Ishikawa (cell line): Measurements from ENCODE around the gene PAX2.

Experiments
- CEBPB ChIP-seq: IDR thresholded peaks from 2 replicates; pipeline ENCODE4 v1.6.1; 2012
- CREB1 ChIP-seq: IDR thresholded peaks from 2 replicates; pipeline ENCODE4 v1.6.1; 2012; ENCODE audit warnings: low read depth
- EGR1 ChIP-seq: IDR thresholded peaks from 2 replicates; pipeline ENCODE4 v1.6.1; 2012
- EP300 ChIP-seq: IDR thresholded peaks from 2 replicates; pipeline ENCODE4 v1.6.1; 2012; ENCODE audit warnings: borderline replicate concordance
- FOXM1 ChIP-seq: IDR thresholded peaks from 2 replicates; pipeline ENCODE4 v1.6.1; 2012; ENCODE audit warnings: low read depth, borderline replicate concordance
- NFIC ChIP-seq: IDR thresholded peaks from 2 replicates; pipeline ENCODE4 v1.6.1; 2012
- RAD21 ChIP-seq: IDR thresholded peaks from 2 replicates; pipeline ENCODE4 v1.6.1; 2012; ENCODE audit warnings: low read depth
- REST ChIP-seq: IDR thresholded peaks from 2 replicates; pipeline ENCODE4 v1.6.1; 2012; ENCODE audit warnings: low read depth, mild to moderate bottlenecking
- TAF1 ChIP-seq: IDR thresholded peaks from 2 replicates; pipeline ENCODE4 v1.6.1; 2012; ENCODE audit warnings: low read depth, mild to moderate bottlenecking
- TCF12 ChIP-seq: IDR thresholded peaks from 2 replicates; pipeline ENCODE4 v1.6.1; 2012; ENCODE audit warnings: low read depth
- TEAD4 ChIP-seq: IDR thresholded peaks from 2 replicates; pipeline ENCODE4 v1.6.1; 2012
- YY1 ChIP-seq: IDR thresholded peaks from 2 replicates; pipeline ENCODE4 v1.6.1; 2012; ENCODE audit warnings: low read depth
- ZBTB7A ChIP-seq: IDR thresholded peaks from 2 replicates; pipeline ENCODE4 v1.6.1; 2012; ENCODE audit warnings: low read depth
- TF ChIP-seq, protein P1 (sequence below): IDR thresholded peaks from 2 replicates; pipeline ENCODE4 v1.6.1; 2012
- TF ChIP-seq, protein P2 (sequence below): IDR thresholded peaks from 2 replicates; pipeline ENCODE4 v1.6.1; 2012

The PAX2 gene

DNA sequence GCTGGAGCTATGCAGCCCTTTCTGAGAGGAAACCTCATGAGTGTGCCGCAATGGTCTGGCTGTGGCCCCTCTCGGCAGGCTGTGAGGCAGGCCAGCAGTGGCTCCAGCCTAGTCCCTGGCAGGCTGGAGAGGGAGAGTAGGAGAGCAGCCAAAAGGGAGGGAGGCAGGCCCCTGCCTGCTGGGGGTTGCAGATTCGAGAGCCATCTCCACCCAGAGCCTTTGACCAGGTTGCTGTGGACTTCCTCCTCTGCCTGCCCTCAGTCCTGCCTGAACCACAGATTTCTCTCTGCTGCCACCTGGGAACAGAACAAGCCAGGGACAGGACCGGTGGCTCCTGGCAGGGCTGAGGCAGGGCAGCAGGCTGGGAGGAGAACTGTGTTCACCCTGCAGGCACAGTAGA is 13.9 kb downstream of the PAX2 start:
- TF ChIP-seq REST: no peak
- TF ChIP-seq CREB1: no peak
- TF ChIP-seq TAF1: no peak
- TF ChIP-seq FOXM1: no peak
- TF ChIP-seq CEBPB: no peak
- TF ChIP-seq, protein P1, sequence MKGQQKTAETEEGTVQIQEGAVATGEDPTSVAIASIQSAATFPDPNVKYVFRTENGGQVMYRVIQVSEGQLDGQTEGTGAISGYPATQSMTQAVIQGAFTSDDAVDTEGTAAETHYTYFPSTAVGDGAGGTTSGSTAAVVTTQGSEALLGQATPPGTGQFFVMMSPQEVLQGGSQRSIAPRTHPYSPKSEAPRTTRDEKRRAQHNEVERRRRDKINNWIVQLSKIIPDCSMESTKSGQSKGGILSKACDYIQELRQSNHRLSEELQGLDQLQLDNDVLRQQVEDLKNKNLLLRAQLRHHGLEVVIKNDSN: no peak
- TF ChIP-seq EP300: no peak
- no peak for TF ChIP-seq NFIC
- TF ChIP-seq TEAD4: no peak
- TF ChIP-seq, protein P2, sequence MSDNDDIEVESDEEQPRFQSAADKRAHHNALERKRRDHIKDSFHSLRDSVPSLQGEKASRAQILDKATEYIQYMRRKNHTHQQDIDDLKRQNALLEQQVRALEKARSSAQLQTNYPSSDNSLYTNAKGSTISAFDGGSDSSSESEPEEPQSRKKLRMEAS: no peak
- no peak for TF ChIP-seq YY1
- TF ChIP-seq TCF12: no peak
- TF ChIP-seq RAD21: no peak

- TF ChIP-seq CREB1 (no peak), EGR1 (no peak), REST (no peak), ZBTB7A (no peak), RAD21 (no peak), FOXM1 (no peak), TEAD4 (no peak), YY1 (no peak), TAF1 (no peak), EP300 (no peak), CEBPB (no peak), NFIC (no peak), TCF12 (no peak)
- TF ChIP-seq, protein P1: no peak
- TF ChIP-seq, protein P2: no peak
These were observed 15.3 kb downstream of the PAX2 start for GRCh38 chr10:100760726-100761125.

- TF ChIP-seq CEBPB (no peak), RAD21 (no peak), TEAD4 (no peak), CREB1 (no peak), YY1 (no peak), FOXM1 (no peak), EGR1 (no peak), NFIC (no peak), REST (no peak), ZBTB7A (no peak), EP300 (no peak), TAF1 (no peak)
- TF ChIP-seq, protein P2: no peak
- TF ChIP-seq, protein P1: no peak
These were observed 15.8 kb downstream of the PAX2 start for GRCh38 chr10:100761191-100761590.
